Esophagus (tissue), 2 donors: Measurements from ENCODE around the gene RNF6. TPM values are rescaled to one million over a fixed set of nuclear protein-coding genes. Genes with fewer than 3 reads are reported as not detected.

Experiments
- H3K27ac ChIP-seq, 2 donors: one replicate each; pipeline ENCODE4 v1.5.1; 2013; ENCODE audit warnings: low read depth in 2 of 2, mild to moderate bottlenecking in 2 of 2, inconsistent platforms in 1 of 2, low read length in 1 of 2, moderate library complexity in 1 of 2
- H3K27me3 ChIP-seq, 2 donors: one replicate each; pipeline ENCODE4 v1.6.1; 2013; ENCODE audit warnings: low read length in 2 of 2, control low read depth in 1 of 2, mild to moderate bottlenecking in 1 of 2; ENCODE audit not compliant: insufficient read depth in 2 of 2, control insufficient read depth in 1 of 2
- H3K36me3 ChIP-seq, 2 donors: one replicate each; pipeline ENCODE4 v1.6.1; 2013; ENCODE audit warnings: low read length in 1 of 2; ENCODE audit not compliant: control insufficient read depth in 2 of 2, insufficient read depth in 2 of 2
- H3K4me1 ChIP-seq, 2 donors: one replicate each; pipeline ENCODE4 v1.6.1; 2013; ENCODE audit warnings: low read length in 1 of 2; ENCODE audit not compliant: control insufficient read depth in 2 of 2, insufficient read depth in 2 of 2
- H3K4me3 ChIP-seq, 2 donors: one replicate each; pipeline ENCODE4 v1.5.1; 2013; ENCODE audit warnings: low read length in 2 of 2, mild to moderate bottlenecking in 2 of 2, low read depth in 1 of 2, moderate library complexity in 1 of 2
- H3K9me3 ChIP-seq, 2 donors: one replicate each; pipeline ENCODE4 v1.6.1; 2013; ENCODE audit warnings: mild to moderate bottlenecking in 2 of 2, low read depth in 1 of 2, low read length in 1 of 2, moderate library complexity in 1 of 2; ENCODE audit not compliant: control insufficient read depth in 2 of 2, insufficient read depth in 1 of 2
- WGBS, 2 donors: extraction: QIAGEN DNeasy Blood & Tissue Kit; methylation state at CpG; one replicate each; pipeline ENCODE4 v1.1.7; 2013; 5-methylcytosine and 5-hydroxymethylcytosine counted together
- polyA plus RNA-seq, 2 donors: library from polyadenylated mRNA; stranded (reverse); fragments of 200-250 nt; gene quantifications; one replicate each; pipeline ENCODE4 v1.2.3, GENCODE V29; 2013
- donor health status: healthy with polysubstance abuse.
- donor health status: Bipolar disorder and iron deficiency.

RNF6 gene
- polyA plus RNA-seq, 2 donors = 12.6 to 17.3 TPM

GRCh38 chr13:26213982-26214381 is 8.1 kb downstream of the RNF6 start:
- Histone ChIP-seq H3K9me3 (no peaks in the 10 kb centered on the region), H3K36me3 (peaks cover 13 to 22% of the 10 kb centered on the region in 2 donors), H3K4me1 (no peaks in the 10 kb centered on the region), H3K27me3 (no peaks in the 10 kb centered on the region), H3K4me3 (no peak overlapping the region), H3K27ac (no peak overlapping the region)
- WGBS, 2 donors = 93% methylated on average over 6 of the region's 6 CpGs

DNA sequence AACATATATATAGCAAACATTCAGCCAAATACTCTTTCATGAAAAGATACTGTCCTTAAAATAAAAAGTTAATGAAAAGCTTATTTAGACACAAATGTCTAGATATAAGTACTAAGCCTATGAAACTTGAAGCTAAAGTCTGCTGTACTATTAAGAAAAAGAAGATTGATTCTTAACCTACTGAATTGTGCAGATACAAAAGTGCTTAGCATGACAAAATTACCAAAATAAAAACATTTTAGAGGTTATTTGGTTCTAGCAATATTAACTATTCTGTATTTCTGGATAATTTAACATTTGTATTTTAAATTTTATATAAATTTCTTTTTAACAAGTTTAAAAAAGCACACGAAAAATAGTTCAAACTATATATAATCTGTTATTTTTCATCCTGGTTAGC is 8.8 kb downstream of the RNF6 start:
- peaks cover 13 to 22% of the 10 kb centered on the region in 2 donors for H3K36me3 ChIP-seq
- no peak overlapping the region for H3K4me3 ChIP-seq
- no peaks in the 10 kb centered on the region for H3K9me3 ChIP-seq
- no peaks in the 10 kb centered on the region for H3K27me3 ChIP-seq
- H3K4me1 ChIP-seq = no peaks in the 10 kb centered on the region
- WGBS, 2 donors = 78 to 85% methylated on average over 1 of the region's 1 CpG
- H3K27ac ChIP-seq = no peak overlapping the region

GRCh38 chr13:26208287-26208686 is 13.8 kb downstream of the RNF6 start:
- no peaks in the 10 kb centered on the region for H3K9me3 ChIP-seq
- no peak overlapping the region for H3K4me3 ChIP-seq
- H3K36me3 ChIP-seq = peaks cover 0 to 2% of the 10 kb centered on the region in 2 donors
- no peaks in the 10 kb centered on the region for H3K4me1 ChIP-seq
- no peak overlapping the region for H3K27ac ChIP-seq
- no peaks in the 10 kb centered on the region for H3K27me3 ChIP-seq
- WGBS, 2 donors = 95 to 98% methylated on average over 1 of the region's 1 CpG

- Histone ChIP-seq H3K36me3 (no peaks in the 10 kb centered on the region), H3K4me1 (no peaks in the 10 kb centered on the region), H3K27ac (no peak overlapping the region), H3K9me3 (no peaks in the 10 kb centered on the region), H3K27me3 (no peaks in the 10 kb centered on the region), H3K4me3 (no peak overlapping the region)
Observed at GRCh38 chr13:26202365-26202972, 19.6 kb downstream of the RNF6 start.

DNA sequence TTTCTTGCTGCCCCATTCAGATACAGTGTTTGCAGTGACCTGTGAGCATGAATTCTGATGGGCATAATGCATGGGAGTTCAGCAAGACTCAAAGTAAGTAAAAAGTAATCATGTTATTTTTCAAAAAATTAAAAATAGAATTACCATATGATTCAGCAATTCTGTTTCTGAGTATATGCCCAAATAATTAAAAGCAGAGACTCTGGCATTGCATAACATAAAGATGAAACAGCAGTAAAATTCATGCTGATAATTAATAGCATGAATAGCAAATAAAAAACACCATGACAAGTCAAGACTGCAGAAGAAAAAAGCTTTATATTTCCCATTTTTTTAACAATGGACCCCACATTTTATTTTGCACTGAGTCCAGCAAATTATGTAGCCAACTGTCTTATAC is 21.3 kb downstream of the RNF6 start:
- no peak overlapping the region for H3K4me3 ChIP-seq
- H3K4me1 ChIP-seq = no peaks in the 10 kb centered on the region
- no peaks in the 10 kb centered on the region for H3K36me3 ChIP-seq
- no peak overlapping the region for H3K27ac ChIP-seq
- H3K27me3 ChIP-seq = no peaks in the 10 kb centered on the region
- no peaks in the 10 kb centered on the region for H3K9me3 ChIP-seq

GRCh38 chr13:26198116-26198515 is 24.0 kb downstream of the RNF6 start:
- Histone ChIP-seq H3K36me3 (no peaks in the 10 kb centered on the region), H3K27ac (no peak overlapping the region), H3K9me3 (no peaks in the 10 kb centered on the region), H3K4me1 (no peaks in the 10 kb centered on the region), H3K27me3 (no peaks in the 10 kb centered on the region), H3K4me3 (no peak overlapping the region)

DNA sequence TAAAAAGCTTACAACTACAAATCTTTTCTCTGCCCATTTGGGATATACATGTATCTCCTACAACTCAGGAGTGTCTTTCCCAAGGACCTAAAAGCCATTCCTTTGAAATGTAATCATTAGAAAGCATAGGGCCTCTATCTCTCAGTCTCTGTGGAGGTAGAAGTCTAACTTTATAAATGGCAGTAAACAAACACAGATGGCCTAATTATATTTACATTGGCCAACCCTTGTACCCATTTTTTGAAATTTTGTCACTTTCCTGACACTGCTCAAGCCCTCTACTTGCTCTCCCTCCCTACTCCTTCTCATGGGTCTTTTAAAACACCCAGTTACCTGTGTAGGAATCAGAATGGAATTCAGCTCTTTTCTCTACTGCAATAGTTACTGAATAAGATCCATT is 24.8 kb downstream of the RNF6 start:
- Histone ChIP-seq H3K27me3 (no peaks in the 10 kb centered on the region), H3K4me1 (no peaks in the 10 kb centered on the region), H3K27ac (no peak overlapping the region), H3K4me3 (no peak overlapping the region), H3K9me3 (no peaks in the 10 kb centered on the region), H3K36me3 (no peaks in the 10 kb centered on the region)

DNA sequence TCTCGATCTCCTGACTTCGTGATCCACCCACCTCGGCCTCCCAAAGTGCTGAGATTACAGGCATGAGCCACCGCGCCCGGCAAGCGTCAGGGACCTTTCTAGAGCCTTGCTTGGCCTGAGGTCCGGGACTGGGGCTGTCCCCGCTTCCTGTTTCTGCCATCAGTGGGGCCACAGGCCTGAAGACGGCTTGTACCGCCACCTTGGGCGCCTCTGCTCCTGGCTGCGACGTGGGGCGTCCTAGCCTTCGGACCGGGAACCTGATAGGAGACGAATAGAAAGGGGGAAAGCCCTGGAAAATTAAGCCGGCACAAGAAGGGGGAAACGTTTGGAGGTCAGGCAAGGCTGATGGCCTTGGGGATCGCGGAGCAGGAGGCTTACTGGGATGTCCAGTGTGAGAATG is 35.1 kb downstream of the RNF6 start:
- peak overlapping the region; percentile 40 to 79 for H3K4me3 ChIP-seq
- H3K27ac ChIP-seq = no peak overlapping the region
- H3K4me1 ChIP-seq = peaks cover 0 to 4% of the 10 kb centered on the region in 2 donors
- WGBS, 2 donors = 46% methylated on average over 22 of the region's 22 CpGs
- H3K36me3 ChIP-seq = no peaks in the 10 kb centered on the region
- no peaks in the 10 kb centered on the region for H3K9me3 ChIP-seq
- H3K27me3 ChIP-seq = no peaks in the 10 kb centered on the region

GRCh38 chr13:26186118-26186870 is 35.8 kb downstream of the RNF6 start:
- no peaks in the 10 kb centered on the region for H3K36me3 ChIP-seq
- peak overlapping the region; percentile 59 to 79 for H3K4me3 ChIP-seq
- H3K9me3 ChIP-seq = no peaks in the 10 kb centered on the region
- peak overlapping the region; percentile 52 to 82 for H3K27ac ChIP-seq
- no peaks in the 10 kb centered on the region for H3K27me3 ChIP-seq
- WGBS, 2 donors = 1% methylated on average over 68 to 76 of the region's 76 CpGs
- H3K4me1 ChIP-seq = peaks cover 0 to 4% of the 10 kb centered on the region in 2 donors

DNA sequence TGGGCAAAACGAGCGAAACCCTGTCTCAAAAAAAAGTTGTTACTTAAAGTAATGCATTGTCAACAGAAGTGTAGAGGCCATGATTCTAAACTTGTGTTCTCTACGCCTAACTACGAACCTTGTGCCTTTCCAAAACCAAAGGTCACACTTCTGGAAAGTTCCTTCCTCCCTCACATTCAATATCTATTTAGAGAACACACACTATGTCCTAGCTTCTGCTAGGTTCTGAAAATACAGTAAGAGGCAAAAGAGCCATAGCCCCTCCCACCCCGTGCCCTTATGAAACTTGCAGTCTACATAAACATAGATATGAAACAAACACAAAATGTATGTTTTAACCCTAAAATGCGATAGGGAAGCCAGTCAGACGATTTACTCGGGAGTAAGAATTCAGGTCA is 36.4 kb downstream of the RNF6 start:
- Histone ChIP-seq H3K36me3 (no peaks in the 10 kb centered on the region), H3K9me3 (no peaks in the 10 kb centered on the region), H3K4me3 (peak overlapping the region; percentile 59 to 79), H3K4me1 (peaks cover 0 to 4% of the 10 kb centered on the region in 2 donors), H3K27ac (peak overlapping the region; percentile 52 to 82), H3K27me3 (no peaks in the 10 kb centered on the region)
- WGBS, 2 donors = 34 to 37% methylated on average over 8 of the region's 8 CpGs
